Heart left ventricle (tissue), 16 donors: ENCODE measurements around the gene IL6. TPM values are rescaled to one million over a fixed set of nuclear protein-coding genes. Genes with fewer than 3 reads are reported as not detected.

Experiments
- ATAC-seq, 4 donors: fragments of 200-7000 bp; cut with Tn5 transposase; one replicate each; pipeline ENCODE4 v1.9.1; 2020 to 2022; ENCODE audit warnings: moderate library complexity in 4 of 4, mild to moderate bottlenecking in 3 of 4, moderate number of reproducible peaks in 1 of 4
- DNase-seq, 5 donors: peaks; one replicate each; pipeline ENCODE4 v3.0.0-alpha.2; 2020
- H3K27ac ChIP-seq, 12 donors: fragments of 200-600 bp; sonication (generic) in 4 of 12; one replicate each; pipeline versions ENCODE4 v1.5.0 to v1.8.0; 2016 to 2022; ENCODE audit warnings: mild to moderate bottlenecking in 2 of 12
- H3K27me3 ChIP-seq, 9 donors: fragments of 200-600 bp; sonication (generic) in 2 of 9; one replicate each; pipeline versions ENCODE4 v1.5.1 to v1.8.0; 2016 to 2022; ENCODE audit warnings: mild to moderate bottlenecking in 3 of 9
- H3K36me3 ChIP-seq, 9 donors: fragments of 200-600 bp; sonication (generic) in 2 of 9; one replicate each; pipeline versions ENCODE4 v1.5.0 to v1.8.0; 2018 to 2022; ENCODE audit warnings: mild to moderate bottlenecking in 2 of 9
- H3K4me1 ChIP-seq, 12 donors: fragments of 200-600 bp; sonication (generic) in 4 of 12; one replicate each; pipeline versions ENCODE4 v1.5.0 to v1.8.0; 2016 to 2022; ENCODE audit warnings: mild to moderate bottlenecking in 3 of 12
- H3K4me3 ChIP-seq, 12 donors: fragments of 200-600 bp; sonication (generic) in 4 of 12; one replicate each; pipeline versions ENCODE4 v1.5.0 to v1.8.0; 2017 to 2022; ENCODE audit warnings: mild to moderate bottlenecking in 9 of 12, moderate library complexity in 4 of 12
- H3K9me3 ChIP-seq, 12 donors: fragments of 200-600 bp; sonication (generic) in 4 of 12; one replicate each; pipeline versions ENCODE4 v1.5.0 to v1.8.0; 2016 to 2022; ENCODE audit warnings: mild to moderate bottlenecking in 1 of 12
- CTCF ChIP-seq, 12 donors: fragments of 200-600 bp; sonication (generic) in 4 of 12; IDR thresholded peaks; one replicate each; pipeline versions ENCODE4 v1.5.0 to v1.8.0; 2018 to 2022; ENCODE audit warnings: antibody characterized with exemption in 12 of 12, mild to moderate bottlenecking in 5 of 12
- POLR2A ChIP-seq, 2 donors: fragments of 450-650 bp; IDR thresholded peaks; one replicate each; pipeline ENCODE4 v1.6.1; 2017; ENCODE audit warnings: antibody characterized with exemption in 2 of 2, mild to moderate bottlenecking in 2 of 2, moderate library complexity in 2 of 2
- WGBS, 4 donors: extraction: QIAGEN DNeasy Blood & Tissue Kit in 2 of 4; methylation state at CpG; one replicate each; pipeline versions ENCODE4 v1.1.5 to v1.1.7; 2013 to 2018; 5-methylcytosine and 5-hydroxymethylcytosine counted together
- intact Hi-C, 10 donors: fragments of 100-400 bp; cut with DNase I; formaldehyde crosslinking; loops; one replicate each; pipeline versions ENCODE4 v1.11.1 to v1.14.2; 2022
- polyA plus RNA-seq, 2 donors: library from polyadenylated mRNA; stranded (reverse); fragments of 200-250 nt; gene quantifications; one replicate each; pipeline ENCODE4 v1.2.3, GENCODE V29; 2013
- total RNA-seq, 9 donors: library from RNA; depleted of rRNA in 2 of 9; stranded (reverse); fragments of >200 nt in 2 of 9; fragmentation: NEBNext Ultra II Directional in 3 of 9; extraction: Animal tissue kit (Norgen Biotek cat#: 25700) in 3 of 9; gene quantifications; one replicate each; pipeline versions ENCODE4 v1.1.0 to v1.2.4, GENCODE V29; 2016 to 2023
- donor health status: ischemic (EF 13 %, LVEDD 7.1; RV severe dilation, severe dysfunction).
- donor health status: healthy with polysubstance abuse.
- donor health status: DM: no; HTN: yes; CAD: no.
- donor health status: DM: no; HTN: no; CAD: no.
- donor health status: ischemic (EF 25% LVEDD 6.9; RV normal size, moderate dysfunction).
- donor health status: ischemic (EF 25% LVEDD 5.7; RV mildly dilated, moderate dysfunction).
- donor health status: healthy.
- donor health status: DM: yes; HTN: yes; CAD: no.
- donor health status: ischemic (EF 35%, LVEDD 5.7; RV mildly dilated, moderate dysfunction).
- donor health status: nonischemic (EF 11% LVEDD 7.7; RV severe dilation, severe dysfunction).
- donor health status: DM: yes; HTN: yes; CAD: no.
- donor health status: PGD.
- donor health status: ischemic (EF 29% LVEDD 5.4; RV normal size, mild dysfunction).
- donor health status: nonischemic (EF 23%, LVEDD 6.1; RV moderate dilation, normal function).

IL6 gene
- total and polyA plus RNA-seq, 11 donors = 0.72 to 15.1 (median 1.9) TPM; not detected in 1

GRCh38 chr7:22765609-22766008 lies 38.6 kb downstream of the IL6 start:
- TF ChIP-seq CTCF (IDR thresholded peaks at IDR 0.05) (no peak), POLR2A (IDR thresholded peaks at IDR 0.05) (no peak)
- DNase-seq (no peak), ATAC-seq (no peak)
- Histone ChIP-seq H3K36me3 (no peaks in the 10 kb centered on the region), H3K9me3 (peaks cover 0 to 3% (median 0%) of the 10 kb centered on the region in 12 donors), H3K4me3 (no peak overlapping the region), H3K27ac (no peak overlapping the region), H3K4me1 (no peaks in the 10 kb centered on the region), H3K27me3 (no peaks in the 10 kb centered on the region)
- 74 to 84% (median 78%) methylated on average over 4 of the region's 4 CpGs for WGBS, 4 donors
- intact Hi-C loops = no loop called here

GRCh38 chr7:22771194-22771871 lies 44.3 kb downstream of the IL6 start:
- intact Hi-C loops = no loop called here
- no peaks in the 10 kb centered on the region for H3K27me3 ChIP-seq
- no peaks in the 10 kb centered on the region for H3K9me3 ChIP-seq
- H3K4me3 ChIP-seq = no peak overlapping the region
- no peaks in the 10 kb centered on the region for H3K36me3 ChIP-seq
- H3K27ac ChIP-seq = no peak overlapping the region
- WGBS, 4 donors = 93 to 100% (median 94%) methylated on average over 1 of the region's 1 CpG
- ATAC-seq = no peak
- no peaks in the 10 kb centered on the region for H3K4me1 ChIP-seq
- no peak for DNase-seq
- TF ChIP-seq POLR2A (IDR thresholded peaks at IDR 0.05) = no peak
- no peak for TF ChIP-seq CTCF (IDR thresholded peaks at IDR 0.05)

- no peaks in the 10 kb centered on the region for H3K4me1 ChIP-seq
- no peaks in the 10 kb centered on the region for H3K9me3 ChIP-seq
- no peaks in the 10 kb centered on the region for H3K27me3 ChIP-seq
- H3K27ac ChIP-seq = no peak overlapping the region
- 43 to 66% (median 60%) methylated on average over 4 of the region's 4 CpGs for WGBS, 4 donors
- intact Hi-C loops = no loop called here
- no peak overlapping the region for H3K4me3 ChIP-seq
- ATAC-seq (no peak), DNase-seq (no peak)
- H3K36me3 ChIP-seq = no peaks in the 10 kb centered on the region
- TF ChIP-seq POLR2A (IDR thresholded peaks at IDR 0.05) = no peak
- no peak for TF ChIP-seq CTCF (IDR thresholded peaks at IDR 0.05)
These were observed 44.9 kb downstream of the IL6 start for GRCh38 chr7:22771872-22772228.

GRCh38 chr7:22772885-22773284 lies 45.9 kb downstream of the IL6 start:
- intact Hi-C loops = no loop called here
- Histone ChIP-seq H3K4me1 (no peaks in the 10 kb centered on the region), H3K4me3 (no peak overlapping the region), H3K9me3 (no peaks in the 10 kb centered on the region), H3K27ac (no peak overlapping the region), H3K27me3 (no peaks in the 10 kb centered on the region), H3K36me3 (no peaks in the 10 kb centered on the region)
- no peak for DNase-seq
- no peak for TF ChIP-seq POLR2A (IDR thresholded peaks at IDR 0.05)
- no peak for TF ChIP-seq CTCF (IDR thresholded peaks at IDR 0.05)
- ATAC-seq = no peak
- 80 to 85% (median 84%) methylated on average over 4 of the region's 4 CpGs for WGBS, 4 donors
